Vagina (tissue), 2 donors: ENCODE results near the gene MMP27.

Experiments
- CTCF ChIP-seq, 3 experiments: fragments of 450-650 bp in 2 of 3; fragments of 200-600 bp in 1 of 3; sonication (generic) in 1 of 3; IDR thresholded peaks; one replicate each; pipeline ENCODE4 v1.5.1; 2017 to 2019; ENCODE audit warnings: antibody characterized with exemption in 3 of 3, mild to moderate bottlenecking in 2 of 3, moderate library complexity in 2 of 3
- POLR2A ChIP-seq, 2 donors: fragments of 450-650 bp; IDR thresholded peaks; one replicate each; pipeline ENCODE4 v1.6.1; 2017; ENCODE audit warnings: antibody characterized with exemption in 2 of 2, mild to moderate bottlenecking in 2 of 2, moderate library complexity in 2 of 2

GRCh38 chr11:102676084-102676483 lies 29.5 kb downstream of the MMP27 start:
- TF ChIP-seq POLR2A (IDR thresholded peaks at IDR 0.05) (no peak), CTCF (IDR thresholded peaks at IDR 0.05) (no peak)
